Activated CD4-positive, alpha-beta T cell treated with anti-CD3 and anti-CD28 coated beads, Interleukin-2, amount 50 U/mL, for 1 hour (primary cell): ENCODE measurements around the gene PECR.
"Not testable (repeated sequence)": the region's sequence is repeated elsewhere in the genome, so short reads cannot be mapped to it uniquely, and the experiment has no call there.

Source experiments
- DNase-seq: peaks from one replicate; pipeline ENCODE4 v3.0.0-alpha.2; 2020

The PECR gene

GRCh38 chr2:216103213-216103612, 21.6 kb upstream of the PECR start:
- DNase-seq = no peak

GRCh38 chr2:216101109-216101508, 19.5 kb upstream of the PECR start:
- no peak for DNase-seq

GRCh38 chr2:216098421-216099334, 17.1 kb upstream of the PECR start:
- DNase-seq = no peak

- no peak for DNase-seq
These were observed 13.1 kb upstream of the PECR start for GRCh38 chr2:216094701-216095100.

GRCh38 chr2:216092646-216093045, 11.0 kb upstream of the PECR start:
- DNase-seq = no peak

- no peak for DNase-seq
These were observed 8.8 kb upstream of the PECR start for GRCh38 chr2:216090369-216090786.

GRCh38 chr2:216086207-216086893, 4.7 kb upstream of the PECR start:
- no peak for DNase-seq

GRCh38 chr2:216084547-216084946, 2.9 kb upstream of the PECR start:
- DNase-seq = no peak

GRCh38 chr2:216083464-216084281, 2.1 kb upstream of the PECR start:
- no peak for DNase-seq

- DNase-seq = no peak
These were observed 1.2 kb upstream of the PECR start for GRCh38 chr2:216082805-216083204.

GRCh38 chr2:216082117-216082711, 605 bp upstream of the PECR start:
- DNase-seq = no peak

- DNase-seq = no peak
These were observed 597 bp downstream of the PECR start for GRCh38 chr2:216081012-216081411.

GRCh38 chr2:216080048-216080447, 1.6 kb downstream of the PECR start:
- not testable (repeated sequence) for DNase-seq

- DNase-seq = no peak
These were observed 2.8 kb downstream of the PECR start for GRCh38 chr2:216078776-216079175.

- DNase-seq = no peak
These were observed 5.8 kb downstream of the PECR start for GRCh38 chr2:216075510-216076485.

- no peak for DNase-seq
These were observed 6.8 kb downstream of the PECR start for GRCh38 chr2:216074794-216075193.

GRCh38 chr2:216074380-216074779, 7.2 kb downstream of the PECR start:
- DNase-seq = no peak

GRCh38 chr2:216073773-216074172, 7.8 kb downstream of the PECR start:
- no peak for DNase-seq

- no peak for DNase-seq
These were observed 9.1 kb downstream of the PECR start for GRCh38 chr2:216072473-216072872.

GRCh38 chr2:216071111-216071851, 10.3 kb downstream of the PECR start:
- DNase-seq = no peak

- DNase-seq = no peak
These were observed 11.4 kb downstream of the PECR start for GRCh38 chr2:216070195-216070594.
